Heart right ventricle (tissue), 16 donors: ENCODE measurements around the gene NEUROD2. TPM values are rescaled to one million over a fixed set of nuclear protein-coding genes. Genes with fewer than 3 reads are reported as not detected.
A peak's percentile ranks its signal among the peaks of the same experiment; 100 is the strongest.

Source experiments
- ATAC-seq, 8 donors: fragments of 200-7000 bp; cut with Tn5 transposase; one replicate each; pipeline ENCODE4 v1.9.1; 2020; ENCODE audit warnings: mild to moderate bottlenecking in 8 of 8, moderate library complexity in 8 of 8, moderate number of reproducible peaks in 1 of 8
- DNase-seq, 2 donors: peaks; one replicate each; pipeline ENCODE4 v3.0.0-alpha.2; 2020
- H3K27ac ChIP-seq, 10 donors: fragments of 200-600 bp; sonication (generic) in 2 of 10; one replicate each; pipeline versions ENCODE4 v1.5.0 to v1.8.0; 2020 to 2022; ENCODE audit warnings: mild to moderate bottlenecking in 3 of 10
- H3K27me3 ChIP-seq, 7 donors: fragments of 200-600 bp; one replicate each; pipeline ENCODE4 v1.8.0; 2021 to 2022; ENCODE audit warnings: mild to moderate bottlenecking in 2 of 7
- H3K36me3 ChIP-seq, 9 donors: fragments of 200-600 bp; sonication (generic) in 1 of 9; one replicate each; pipeline versions ENCODE4 v1.5.0 to v1.8.0; 2020 to 2022; ENCODE audit warnings: mild to moderate bottlenecking in 2 of 9
- H3K4me1 ChIP-seq, 9 donors: fragments of 200-600 bp; sonication (generic) in 1 of 9; one replicate each; pipeline versions ENCODE4 v1.5.0 to v1.8.0; 2020 to 2022; ENCODE audit warnings: mild to moderate bottlenecking in 4 of 9
- H3K4me3 ChIP-seq, 10 donors: fragments of 200-600 bp; sonication (generic) in 2 of 10; one replicate each; pipeline versions ENCODE4 v1.5.0 to v1.8.0; 2020 to 2022; ENCODE audit warnings: mild to moderate bottlenecking in 7 of 10, moderate library complexity in 2 of 10
- H3K9me3 ChIP-seq, 11 donors: fragments of 200-600 bp in 10 of 11; sonication (generic) in 2 of 11; one replicate each; pipeline versions ENCODE4 v1.5.0 to v1.8.0; 2013 to 2022; ENCODE audit warnings: mild to moderate bottlenecking in 2 of 11, control low read depth in 1 of 11, moderate library complexity in 1 of 11
- WGBS, 2 donors: extraction: QIAGEN DNeasy Blood & Tissue Kit; methylation state at CpG; one replicate each; pipeline ENCODE4 v1.1.7; 2013; ENCODE audit warnings: inconsistent platforms in 1 of 2; 5-methylcytosine and 5-hydroxymethylcytosine counted together
- intact Hi-C, 10 donors: fragments of 100-400 bp; cut with DNase I; formaldehyde crosslinking; loops; one replicate each; pipeline versions ENCODE4 v1.11.1 to v1.14.2; 2022
- polyA plus RNA-seq, 2 donors: library from polyadenylated mRNA; stranded (reverse); fragments of 200-250 nt; gene quantifications; one replicate each; pipeline ENCODE4 v1.2.3, GENCODE V29; 2013
- total RNA-seq, 10 donors: library from RNA; stranded (reverse); fragmentation: NEBNext Ultra II Directional in 3 of 10; extraction: Animal tissue kit (Norgen Biotek cat#: 25700) in 3 of 10; gene quantifications; one replicate each; pipeline versions ENCODE4 v1.2.1 to v1.2.4, GENCODE V29; 2021 to 2023
- TF ChIP-seq, protein P1 (sequence below), 9 donors: fragments of 200-600 bp; sonication (generic) in 2 of 9; IDR thresholded peaks; one replicate each; pipeline versions ENCODE4 v1.5.0 to v1.8.0; 2021 to 2022; ENCODE audit warnings: antibody characterized with exemption in 9 of 9, mild to moderate bottlenecking in 5 of 9, moderate library complexity in 1 of 9
- donor health status: Arrhythmogenic right ventricular cardiomyopathy.
- donor health status: ischemic (EF 13 %, LVEDD 7.1; RV severe dilation, severe dysfunction).
- donor health status: healthy with polysubstance abuse.
- donor health status: DM: no; HTN: yes; CAD: no.
- donor health status: DM: no; HTN: no; CAD: no.
- donor health status: ischemic (EF 25% LVEDD 6.9; RV normal size, moderate dysfunction).
- donor health status: ischemic (EF 25% LVEDD 5.7; RV mildly dilated, moderate dysfunction).
- donor health status: healthy.
- donor health status: DM: yes; HTN: yes; CAD: no.
- donor health status: Ischemic cardiomyopathy.
- donor health status: ischemic (EF 35%, LVEDD 5.7; RV mildly dilated, moderate dysfunction).
- donor health status: nonischemic (EF 11% LVEDD 7.7; RV severe dilation, severe dysfunction).
- donor health status: DM: yes; HTN: yes; CAD: no.
- donor health status: PGD.
- donor health status: ischemic (EF 29% LVEDD 5.4; RV normal size, mild dysfunction).
- donor health status: nonischemic (EF 23%, LVEDD 6.1; RV moderate dilation, normal function).

The NEUROD2 gene
- total and polyA plus RNA-seq, 12 donors, result not detected

DNA sequence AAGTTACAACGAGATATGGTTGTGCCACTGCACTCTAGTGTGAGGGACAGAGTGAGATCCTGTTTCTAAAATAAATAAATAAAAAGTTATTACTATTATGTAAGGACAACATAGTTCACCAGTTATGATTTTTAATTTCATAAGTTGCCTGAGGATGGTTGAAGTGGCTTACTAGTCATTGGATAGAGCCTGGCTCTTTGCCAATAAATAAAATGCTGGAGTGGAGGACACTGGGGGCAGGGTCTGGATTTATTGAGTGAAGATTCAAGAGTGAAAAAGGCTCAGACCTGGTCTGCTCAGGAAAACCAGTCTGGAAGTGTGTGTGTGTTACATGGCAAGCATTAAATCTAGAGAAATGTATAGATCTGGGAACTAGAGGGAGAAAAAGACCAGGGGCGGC, 31.3 kb upstream of the NEUROD2 start:
- Histone ChIP-seq H3K27me3 (no peaks in the 10 kb centered on the region), H3K36me3 (no peaks in the 10 kb centered on the region), H3K9me3 (no peaks in the 10 kb centered on the region), H3K4me1 (peaks cover 16 to 90% (median 66%) of the 10 kb centered on the region in 9 donors), H3K4me3 (no peak overlapping the region), H3K27ac (no peak overlapping the region)
- intact Hi-C loops, result loop anchor here in 3 of 10 donors (5.0 kb wide), 2 partner anchors 33 to 113 kb away; no protein-coding TSS in a partner anchor
- TF ChIP-seq, protein P1, sequence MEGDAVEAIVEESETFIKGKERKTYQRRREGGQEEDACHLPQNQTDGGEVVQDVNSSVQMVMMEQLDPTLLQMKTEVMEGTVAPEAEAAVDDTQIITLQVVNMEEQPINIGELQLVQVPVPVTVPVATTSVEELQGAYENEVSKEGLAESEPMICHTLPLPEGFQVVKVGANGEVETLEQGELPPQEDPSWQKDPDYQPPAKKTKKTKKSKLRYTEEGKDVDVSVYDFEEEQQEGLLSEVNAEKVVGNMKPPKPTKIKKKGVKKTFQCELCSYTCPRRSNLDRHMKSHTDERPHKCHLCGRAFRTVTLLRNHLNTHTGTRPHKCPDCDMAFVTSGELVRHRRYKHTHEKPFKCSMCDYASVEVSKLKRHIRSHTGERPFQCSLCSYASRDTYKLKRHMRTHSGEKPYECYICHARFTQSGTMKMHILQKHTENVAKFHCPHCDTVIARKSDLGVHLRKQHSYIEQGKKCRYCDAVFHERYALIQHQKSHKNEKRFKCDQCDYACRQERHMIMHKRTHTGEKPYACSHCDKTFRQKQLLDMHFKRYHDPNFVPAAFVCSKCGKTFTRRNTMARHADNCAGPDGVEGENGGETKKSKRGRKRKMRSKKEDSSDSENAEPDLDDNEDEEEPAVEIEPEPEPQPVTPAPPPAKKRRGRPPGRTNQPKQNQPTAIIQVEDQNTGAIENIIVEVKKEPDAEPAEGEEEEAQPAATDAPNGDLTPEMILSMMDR (IDR thresholded peaks at IDR 0.05), result no peak
- DNase-seq, result no peak
- no peak for ATAC-seq
- WGBS, 2 donors, result 83 to 84% methylated on average over 2 of the region's 2 CpGs

DNA sequence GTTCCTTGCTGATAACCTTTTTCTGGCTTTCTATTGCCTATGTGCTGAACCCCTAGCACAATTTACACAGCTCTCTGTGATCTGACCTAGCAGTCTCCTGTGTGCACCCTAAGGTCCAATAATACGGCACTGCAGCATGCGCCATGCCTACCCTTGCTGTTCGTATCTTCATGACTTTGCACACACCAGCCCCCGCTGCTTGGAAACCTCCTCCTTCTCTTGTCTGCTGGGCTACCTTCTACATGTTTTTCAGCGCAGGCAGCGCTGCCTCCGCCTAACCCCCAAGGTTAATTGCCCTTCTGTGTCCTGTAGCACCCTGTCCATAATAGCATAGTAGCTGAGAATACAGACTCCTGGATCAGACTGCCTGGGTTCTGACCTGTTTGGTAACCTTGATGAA, 30.6 kb upstream of the NEUROD2 start:
- ATAC-seq, result no peak
- 91 to 98% methylated on average over 7 of the region's 7 CpGs for WGBS, 2 donors
- no peaks in the 10 kb centered on the region for H3K9me3 ChIP-seq
- H3K36me3 ChIP-seq, result no peaks in the 10 kb centered on the region
- no peaks in the 10 kb centered on the region for H3K27me3 ChIP-seq
- peaks cover 16 to 84% (median 62%) of the 10 kb centered on the region in 9 donors for H3K4me1 ChIP-seq
- TF ChIP-seq, protein P1 (IDR thresholded peaks at IDR 0.05), result no peak
- H3K4me3 ChIP-seq, result peak overlapping the region in 7 of 10 donors; percentile 74 to 98 (median 93)
- DNase-seq, result no peak
- no peak overlapping the region for H3K27ac ChIP-seq
- intact Hi-C loops, result loop anchor here in 3 of 10 donors (5.0 kb wide), 2 partner anchors 34 to 114 kb away; no protein-coding TSS in a partner anchor

DNA sequence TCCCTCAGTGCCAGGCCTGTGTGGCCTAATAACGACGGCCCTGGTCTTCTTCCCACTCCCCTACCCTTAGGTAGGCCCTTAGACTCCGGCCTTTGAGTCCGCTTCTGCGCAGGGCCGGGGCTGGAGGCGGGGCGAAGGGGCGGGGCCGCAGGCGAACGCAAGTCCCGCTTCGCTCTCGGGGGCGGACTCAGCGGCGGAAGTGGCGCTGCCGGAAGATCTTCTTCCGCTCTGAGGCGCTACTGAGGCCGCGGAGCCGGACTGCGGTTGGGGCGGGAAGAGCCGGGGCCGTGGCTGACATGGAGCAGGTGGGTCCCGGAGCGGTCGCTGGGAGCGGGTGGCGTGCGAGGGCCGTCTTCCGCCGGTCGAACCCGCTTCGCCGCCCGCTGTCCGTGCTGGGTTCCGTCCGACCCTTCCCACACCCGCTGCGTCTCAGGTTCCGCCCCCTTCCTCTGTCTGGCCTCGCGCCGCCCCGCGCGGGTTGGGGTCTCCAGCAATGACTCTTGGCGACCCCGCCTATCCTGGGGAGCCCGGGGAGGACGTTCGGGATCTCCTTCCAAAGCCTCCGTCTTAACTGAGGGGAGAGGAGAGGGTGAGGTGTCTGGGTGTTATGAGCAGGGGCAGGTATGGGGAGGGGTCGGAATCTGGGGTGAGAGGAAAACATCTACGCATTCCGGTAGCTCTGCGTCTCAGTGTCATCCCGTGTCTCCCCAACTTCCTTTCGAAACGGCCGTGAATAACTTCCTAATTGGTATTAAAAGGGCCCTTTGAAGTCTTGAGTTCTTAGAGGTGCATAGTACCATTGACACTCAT, 29.4 kb upstream of the NEUROD2 start, which contains the start of gene STARD3:
Gene STARD3, plus strand, starts transcription at position 218 of the 810 bp plus-strand sequence. CDS start 16,388 bp downstream, outside the sequence.
- intact Hi-C loops, result loop anchor here in 4 of 10 donors (2.0 to 5.0 kb wide), 3 partner anchors 32 to 115 kb away; partner anchors contain the start of gene PNMT (in 1 of the 4)
- H3K4me1 ChIP-seq, result peaks cover 11 to 73% (median 55%) of the 10 kb centered on the region in 9 donors
- H3K4me3 ChIP-seq, result peak within 1 kb of the TSS; percentile 56 to 98 (median 82)
- H3K9me3 ChIP-seq, result no peaks in the 10 kb centered on the region
- H3K36me3 ChIP-seq, result no peaks in the 10 kb centered on the region
- ATAC-seq (peak; percentile 94 to 98 (median 96)), DNase-seq (peak; percentile 93 to 94)
- 0% methylated on average over 57 to 69 of the region's 69 CpGs for WGBS, 2 donors
- TF ChIP-seq, protein P1 (IDR thresholded peaks at IDR 0.05), result peak in 5 of 9 donors; percentile 19 to 46 (median 31)
- peaks cover 0 to 3% (median 0%) of the 10 kb centered on the region in 7 donors for H3K27me3 ChIP-seq
- peak within 1 kb of the TSS; percentile 62 to 99 (median 92) for H3K27ac ChIP-seq

DNA sequence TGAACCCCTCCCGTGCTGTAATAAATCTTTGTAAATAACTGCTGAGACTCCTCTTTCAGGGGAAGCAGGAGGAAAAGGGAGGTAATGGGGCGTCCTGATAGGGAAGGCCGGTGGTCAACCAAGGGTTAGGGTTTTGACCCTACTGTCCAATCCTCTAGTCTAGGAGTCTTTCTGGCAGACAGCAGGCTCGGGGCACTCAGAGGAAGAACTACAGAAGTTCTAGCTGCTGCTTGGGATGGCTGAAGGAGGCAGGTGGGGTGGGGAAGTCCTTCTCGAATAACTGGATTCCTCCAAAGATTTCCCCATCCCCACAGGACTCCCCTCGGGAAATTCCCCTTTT, 28.8 kb upstream of the NEUROD2 start:
- peak overlapping the region; percentile 62 to 99 (median 92) for H3K27ac ChIP-seq
- WGBS, 2 donors, result 31 to 32% methylated on average over 6 of the region's 6 CpGs
- DNase-seq (no peak), ATAC-seq (peak in 2 of 8 donors; percentile 7 to 9)
- intact Hi-C loops, result loop anchor here in 4 of 10 donors (2.0 to 5.0 kb wide), 3 partner anchors 32 to 116 kb away; partner anchors contain the start of gene PNMT (in 1 of the 4)
- no peaks in the 10 kb centered on the region for H3K36me3 ChIP-seq
- H3K4me1 ChIP-seq, result peaks cover 7 to 67% (median 51%) of the 10 kb centered on the region in 9 donors
- peak overlapping the region; percentile 56 to 98 (median 82) for H3K4me3 ChIP-seq
- TF ChIP-seq, protein P1 (IDR thresholded peaks at IDR 0.05), result no peak
- H3K9me3 ChIP-seq, result no peaks in the 10 kb centered on the region
- H3K27me3 ChIP-seq, result peaks cover 0 to 8% (median 0%) of the 10 kb centered on the region in 7 donors
